ENCODE results near the gene PNKD. TPM values are rescaled to one million over a fixed set of nuclear protein-coding genes. Genes with fewer than 3 reads are reported as not detected.

PNKD gene
- total RNA-seq, 4 donors from 2014 or later: 33.4 to 66.4 (median 49.4) TPM

DNA sequence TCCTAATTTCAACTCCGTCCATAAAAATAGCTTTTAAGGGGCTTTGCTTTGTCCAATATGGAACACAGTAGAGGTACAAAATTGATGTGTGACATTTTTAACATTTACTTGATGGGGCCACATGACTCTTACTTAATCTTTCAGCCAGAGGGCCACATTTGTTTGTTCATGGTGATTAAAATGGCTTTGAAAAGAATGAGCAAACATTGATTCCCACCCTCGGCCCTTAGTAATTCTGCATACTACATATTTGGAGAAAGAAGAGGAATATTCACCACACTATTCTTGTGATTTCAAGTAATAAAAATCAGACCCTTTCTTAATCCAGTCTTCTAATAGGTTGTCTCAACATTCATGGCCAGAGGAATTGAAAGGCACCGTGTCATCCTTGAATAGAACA lies 35.8 kb upstream of the PNKD start:
- Histone ChIP-seq H3K9me3 (no peaks in the 10 kb centered on the region), H3K4me1 (peaks cover 15% of the 10 kb centered on the region), H3K36me3 (peaks cover 90% of the 10 kb centered on the region), H3K4me3 (no peak overlapping the region), H3K27me3 (no peaks in the 10 kb centered on the region), H3K27ac (no peak overlapping the region)
- TF ChIP-seq EP300 (IDR thresholded peaks at IDR 0.05) (no peak), POLR2A (IDR thresholded peaks at IDR 0.05) (no peak), POLR2AphosphoS5 (IDR thresholded peaks at IDR 0.05) (no peak), CTCF (IDR thresholded peaks at IDR 0.05) (no peak)
- 59% methylated on average over 3 of the region's 3 CpGs for WGBS
- DNase-seq (ENCODE audit: low spot score in 2 of 2): no peak

GRCh38 chr2:218235017-218235416 lies 35.3 kb upstream of the PNKD start:
- H3K36me3 ChIP-seq: peaks cover 95% of the 10 kb centered on the region
- H3K9me3 ChIP-seq: no peaks in the 10 kb centered on the region
- no peak for DNase-seq (ENCODE audit: low spot score in 2 of 2)
- H3K27ac ChIP-seq: no peak overlapping the region
- H3K4me1 ChIP-seq: peaks cover 10% of the 10 kb centered on the region
- TF ChIP-seq EP300 (IDR thresholded peaks at IDR 0.05): no peak
- TF ChIP-seq POLR2AphosphoS5 (IDR thresholded peaks at IDR 0.05): no peak
- TF ChIP-seq POLR2A (IDR thresholded peaks at IDR 0.05): no peak
- no peak for TF ChIP-seq CTCF (IDR thresholded peaks at IDR 0.05)
- no peaks in the 10 kb centered on the region for H3K27me3 ChIP-seq
- WGBS: 100% methylated on average over 2 of the region's 2 CpGs
- no peak overlapping the region for H3K4me3 ChIP-seq

DNA sequence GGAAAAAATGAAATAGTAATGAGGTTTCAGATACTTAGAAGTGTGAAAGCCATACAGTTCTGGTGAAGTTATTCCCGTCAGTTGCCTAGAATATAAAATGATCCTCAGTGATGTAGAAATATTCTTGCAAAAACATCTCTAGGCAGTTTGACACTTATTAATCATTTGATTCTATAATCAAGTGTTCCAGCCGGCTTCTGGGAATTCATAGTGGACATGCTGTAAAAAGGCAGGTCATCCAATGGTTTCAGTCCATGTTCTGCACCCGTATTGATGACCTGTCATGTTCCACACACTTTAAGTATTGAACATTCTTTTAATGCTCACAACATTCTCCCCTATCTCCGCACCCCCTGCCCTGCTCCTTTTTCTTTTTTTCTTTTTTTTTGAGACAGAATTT lies 33.5 kb upstream of the PNKD start:
- TF ChIP-seq CTCF (IDR thresholded peaks at IDR 0.05) (no peak), EP300 (IDR thresholded peaks at IDR 0.05) (no peak), POLR2AphosphoS5 (IDR thresholded peaks at IDR 0.05) (no peak), POLR2A (IDR thresholded peaks at IDR 0.05) (no peak)
- no peaks in the 10 kb centered on the region for H3K9me3 ChIP-seq
- H3K27me3 ChIP-seq: no peaks in the 10 kb centered on the region
- no peak overlapping the region for H3K27ac ChIP-seq
- no peak overlapping the region for H3K4me3 ChIP-seq
- no peak for DNase-seq (ENCODE audit: low spot score in 2 of 2)
- H3K4me1 ChIP-seq: peaks cover 3% of the 10 kb centered on the region
- 89% methylated on average over 4 of the region's 4 CpGs for WGBS
- H3K36me3 ChIP-seq: peaks cover 96% of the 10 kb centered on the region

DNA sequence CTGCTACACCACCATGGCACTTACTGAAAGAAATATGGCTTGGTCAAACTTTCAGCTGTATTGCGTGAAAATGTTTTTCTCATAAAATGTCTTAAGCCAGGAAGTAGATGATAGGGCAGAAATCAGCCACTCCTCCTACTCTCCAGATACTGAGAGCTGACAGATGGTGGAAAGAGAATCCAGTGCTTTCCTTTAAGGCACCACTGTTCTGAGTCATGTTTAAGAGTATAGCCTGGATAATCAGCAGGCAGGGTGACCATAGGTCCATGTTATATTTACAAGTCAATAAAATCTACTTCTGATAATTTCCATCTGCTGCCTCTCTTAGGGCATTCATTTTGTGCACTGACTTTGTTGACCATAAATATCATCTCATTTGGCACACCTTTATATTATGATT lies 31.4 kb upstream of the PNKD start:
- Histone ChIP-seq H3K27ac (no peak overlapping the region), H3K36me3 (peaks cover 98% of the 10 kb centered on the region), H3K27me3 (no peaks in the 10 kb centered on the region), H3K9me3 (no peaks in the 10 kb centered on the region), H3K4me3 (no peak overlapping the region), H3K4me1 (peaks cover 3% of the 10 kb centered on the region)
- WGBS: 80% methylated on average over 1 of the region's 1 CpG
- DNase-seq (ENCODE audit: low spot score in 2 of 2): no peak
- TF ChIP-seq POLR2A (IDR thresholded peaks at IDR 0.05): no peak

GRCh38 chr2:218244204-218244603 lies 26.1 kb upstream of the PNKD start:
- TF ChIP-seq EP300 (IDR thresholded peaks at IDR 0.05) (no peak), POLR2AphosphoS5 (IDR thresholded peaks at IDR 0.05) (no peak), CTCF (IDR thresholded peaks at IDR 0.05) (no peak), POLR2A (IDR thresholded peaks at IDR 0.05) (no peak)
- Histone ChIP-seq H3K4me1 (peaks cover 3% of the 10 kb centered on the region), H3K27me3 (no peaks in the 10 kb centered on the region), H3K36me3 (peaks cover 98% of the 10 kb centered on the region), H3K27ac (no peak overlapping the region), H3K4me3 (no peak overlapping the region), H3K9me3 (no peaks in the 10 kb centered on the region)
- WGBS: 72% methylated on average over 1 of the region's 1 CpG
- no peak for DNase-seq (ENCODE audit: low spot score in 2 of 2)

GRCh38 chr2:218244665-218245064 lies 25.7 kb upstream of the PNKD start:
- no peak overlapping the region for H3K4me3 ChIP-seq
- peaks cover 98% of the 10 kb centered on the region for H3K36me3 ChIP-seq
- H3K9me3 ChIP-seq: no peaks in the 10 kb centered on the region
- 84% methylated on average over 2 of the region's 2 CpGs for WGBS
- no peaks in the 10 kb centered on the region for H3K27me3 ChIP-seq
- no peak overlapping the region for H3K27ac ChIP-seq
- no peak for DNase-seq (ENCODE audit: low spot score in 2 of 2)
- no peak for TF ChIP-seq POLR2A (IDR thresholded peaks at IDR 0.05)
- TF ChIP-seq EP300 (IDR thresholded peaks at IDR 0.05): no peak
- TF ChIP-seq CTCF (IDR thresholded peaks at IDR 0.05): no peak
- no peak for TF ChIP-seq POLR2AphosphoS5 (IDR thresholded peaks at IDR 0.05)
- peaks cover 3% of the 10 kb centered on the region for H3K4me1 ChIP-seq

All from suprapubic skin (tissue), 4 donors.